Measurements from ENCODE around the gene CYP1A1. TPM values are rescaled to one million over a fixed set of nuclear protein-coding genes. Genes with fewer than 3 reads are reported as not detected.

CYP1A1 gene
- total RNA-seq, 1 experiment from 2014 or later, result 3.4 TPM

- Mint-ChIP-seq H3K4me1 (ENCODE audit: low read depth, unreplicated experiment) (peaks cover 9% of the 10 kb centered on the region), H3K27me3 (ENCODE audit: unreplicated experiment) (peaks cover 26% of the 10 kb centered on the region)
Observed at GRCh38 chr15:74767167-74768098, 42.1 kb upstream of the CYP1A1 start.

DNA sequence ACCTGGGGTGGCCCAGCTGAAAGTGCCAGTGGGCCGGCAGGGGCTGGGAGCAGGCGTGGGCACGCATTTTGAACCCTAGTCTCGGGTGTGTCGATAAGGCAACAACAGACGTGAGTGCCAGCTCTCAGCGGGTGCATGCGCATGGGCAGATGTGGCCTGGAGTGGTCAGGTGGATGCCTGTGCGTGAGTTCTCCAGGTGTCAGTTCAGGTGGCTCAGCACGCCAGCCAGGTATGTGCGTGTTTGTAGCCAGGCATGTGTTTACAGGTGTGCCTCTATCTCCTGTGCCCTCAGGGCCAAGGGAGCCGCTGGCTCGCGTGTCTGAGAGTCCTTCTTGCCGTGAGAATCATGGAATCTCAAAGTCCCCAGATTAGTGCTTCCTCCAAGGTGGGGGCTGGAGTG lies 38.1 kb upstream of the CYP1A1 start:
- intact Hi-C loops (cut with micrococcal nuclease; ENCODE audit: unreplicated experiment), result no loop called here
- CTCF ChIA-PET, result no interaction called here
- Mint-ChIP-seq H3K27me3 (ENCODE audit: unreplicated experiment) (no peaks in the 10 kb centered on the region), H3K27ac (ENCODE audit: unreplicated experiment) (no peak overlapping the region), H3K9me3 (ENCODE audit: low read depth, unreplicated experiment) (no peaks in the 10 kb centered on the region), H3K4me1 (ENCODE audit: low read depth, unreplicated experiment) (peaks cover under 1% of the 10 kb centered on the region), H3K36me3 (ENCODE audit: insufficient read depth, unreplicated experiment) (no peaks in the 10 kb centered on the region), H3K4me3 (ENCODE audit: low read depth, unreplicated experiment) (no peak overlapping the region)
- no TSS peak for BruUV-seq (replicated peaks)
- DNase-seq, result no peak
- no peak for TF ChIP-seq CTCF (IDR thresholded peaks at IDR 0.05; ENCODE audit: unreplicated experiment)

More at GRCh38 chr15:74767167-74768098, 42.1 kb upstream of the CYP1A1 start:
- peaks cover 15% of the 10 kb centered on the region for H3K36me3 Mint-ChIP-seq (ENCODE audit: insufficient read depth, unreplicated experiment)
- H3K4me3 Mint-ChIP-seq (ENCODE audit: low read depth, unreplicated experiment), result no peak overlapping the region
- intact Hi-C loops (cut with micrococcal nuclease; ENCODE audit: unreplicated experiment), result loop anchor here (2.0 kb wide), 2 partner anchors 125 to 395 kb away; no protein-coding TSS in a partner anchor
- CTCF ChIA-PET, result interaction anchor here (0.5 to 4.1 kb wide), 7 partner anchors 8 to 199 kb away, joined by 3 to 107 read pairs (median 3); no protein-coding TSS in a partner anchor
- no peak for DNase-seq
- no peaks in the 10 kb centered on the region for H3K9me3 Mint-ChIP-seq (ENCODE audit: low read depth, unreplicated experiment)
- BruUV-seq (replicated peaks), result no TSS peak
- no peak for TF ChIP-seq CTCF (IDR thresholded peaks at IDR 0.05; ENCODE audit: unreplicated experiment)
- no peak overlapping the region for H3K27ac Mint-ChIP-seq (ENCODE audit: unreplicated experiment)

- no peak for DNase-seq
- Mint-ChIP-seq H3K9me3 (ENCODE audit: low read depth, unreplicated experiment) (no peaks in the 10 kb centered on the region), H3K4me1 (ENCODE audit: low read depth, unreplicated experiment) (no peaks in the 10 kb centered on the region), H3K4me3 (ENCODE audit: low read depth, unreplicated experiment) (no peak overlapping the region), H3K27me3 (ENCODE audit: unreplicated experiment) (no peaks in the 10 kb centered on the region), H3K27ac (ENCODE audit: unreplicated experiment) (no peak overlapping the region), H3K36me3 (ENCODE audit: insufficient read depth, unreplicated experiment) (no peaks in the 10 kb centered on the region)
- no peak for TF ChIP-seq CTCF (IDR thresholded peaks at IDR 0.05; ENCODE audit: unreplicated experiment)
- BruUV-seq (replicated peaks), result no TSS peak
- CTCF ChIA-PET, result no interaction called here
- intact Hi-C loops (cut with micrococcal nuclease; ENCODE audit: unreplicated experiment), result no loop called here
Observed at GRCh38 chr15:74762791-74763150, 37.4 kb upstream of the CYP1A1 start.

DNA sequence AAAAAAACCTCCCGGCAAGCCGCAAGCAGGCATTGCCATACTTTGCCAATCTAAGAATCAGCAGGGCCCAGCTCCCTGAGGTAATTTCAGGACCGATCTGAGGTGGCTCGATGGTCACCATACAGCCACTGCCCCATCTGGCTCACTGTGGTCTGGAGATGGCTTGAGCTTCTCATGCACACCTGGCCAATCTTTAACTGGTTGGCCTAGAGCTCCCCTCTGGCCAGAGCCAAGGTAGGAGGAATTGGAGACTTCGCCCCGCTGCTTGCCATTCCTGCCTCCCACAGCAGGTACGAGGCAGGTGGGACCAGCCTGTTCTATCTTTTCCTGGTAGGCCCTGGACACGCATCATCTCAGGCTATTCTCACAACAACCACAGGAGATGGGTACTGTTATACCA lies 33.4 kb upstream of the CYP1A1 start:
- no peak overlapping the region for H3K4me3 Mint-ChIP-seq (ENCODE audit: low read depth, unreplicated experiment)
- CTCF ChIA-PET, result interaction anchor here (1.8 to 2.7 kb wide), 2 partner anchors 10 to 116 kb away, joined by 3 to 10 read pairs; no protein-coding TSS in a partner anchor
- no TSS peak for BruUV-seq (replicated peaks)

More for the DNA sequence above, 33.4 kb upstream of the CYP1A1 start:
- Mint-ChIP-seq H3K27ac (ENCODE audit: unreplicated experiment) (no peak overlapping the region), H3K36me3 (ENCODE audit: insufficient read depth, unreplicated experiment) (no peaks in the 10 kb centered on the region), H3K27me3 (ENCODE audit: unreplicated experiment) (no peaks in the 10 kb centered on the region), H3K9me3 (ENCODE audit: low read depth, unreplicated experiment) (no peaks in the 10 kb centered on the region), H3K4me1 (ENCODE audit: low read depth, unreplicated experiment) (no peaks in the 10 kb centered on the region)
- intact Hi-C loops (cut with micrococcal nuclease; ENCODE audit: unreplicated experiment), result no loop called here
- DNase-seq, result no peak
- no peak for TF ChIP-seq CTCF (IDR thresholded peaks at IDR 0.05; ENCODE audit: unreplicated experiment)
